ENCODE results near the gene PSD4.

PSD4 gene

DNA sequence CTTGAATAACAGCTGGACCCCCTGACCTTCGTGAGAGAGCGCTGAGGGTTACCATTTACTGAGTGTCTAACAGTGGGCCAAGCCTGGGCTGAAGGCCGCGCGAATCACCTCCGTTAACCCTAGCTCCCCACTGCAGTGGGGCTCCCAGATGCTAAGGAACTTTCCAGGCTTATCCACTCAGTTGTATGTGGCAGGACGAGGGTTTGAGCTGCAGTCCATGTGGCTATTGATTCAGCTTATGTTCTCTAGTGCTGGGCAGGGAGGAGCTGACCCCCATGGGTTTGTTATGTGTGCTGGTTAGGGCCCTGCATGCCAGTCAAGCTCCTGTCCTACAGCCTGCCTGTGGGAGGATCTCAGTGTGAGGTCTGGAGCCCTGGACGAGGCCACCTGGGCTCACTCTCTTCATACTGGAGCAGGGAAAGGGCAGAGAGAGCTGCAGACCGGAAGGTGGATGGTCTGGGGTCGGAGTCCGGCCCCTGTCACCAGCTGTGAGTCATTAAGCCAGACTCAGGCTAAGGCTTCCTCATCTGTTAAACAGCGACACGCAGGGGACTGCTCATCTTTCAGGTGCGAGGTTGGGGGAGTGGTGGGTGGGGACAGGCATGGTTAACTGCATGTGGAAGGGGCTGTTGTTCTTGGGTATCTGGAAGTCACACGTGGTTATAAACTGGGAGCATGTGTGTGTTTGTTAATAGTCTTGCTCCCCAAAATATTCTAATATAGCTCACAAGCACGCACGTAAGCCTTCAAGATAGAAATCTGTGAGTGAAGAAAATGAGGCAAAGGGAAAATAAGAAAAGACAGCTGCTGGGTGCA, 6.6 kb downstream of the PSD4 start:
- no peak for TF ChIP-seq ARNTL (CRISPR knock-in tag; IDR thresholded peaks at IDR 0.05; ENCODE audit: borderline replicate concordance, low read depth)
- no peak for TF ChIP-seq BACH2 (CRISPR knock-in tag; IDR thresholded peaks at IDR 0.05; ENCODE audit: borderline replicate concordance)
- TF ChIP-seq, protein P1, sequence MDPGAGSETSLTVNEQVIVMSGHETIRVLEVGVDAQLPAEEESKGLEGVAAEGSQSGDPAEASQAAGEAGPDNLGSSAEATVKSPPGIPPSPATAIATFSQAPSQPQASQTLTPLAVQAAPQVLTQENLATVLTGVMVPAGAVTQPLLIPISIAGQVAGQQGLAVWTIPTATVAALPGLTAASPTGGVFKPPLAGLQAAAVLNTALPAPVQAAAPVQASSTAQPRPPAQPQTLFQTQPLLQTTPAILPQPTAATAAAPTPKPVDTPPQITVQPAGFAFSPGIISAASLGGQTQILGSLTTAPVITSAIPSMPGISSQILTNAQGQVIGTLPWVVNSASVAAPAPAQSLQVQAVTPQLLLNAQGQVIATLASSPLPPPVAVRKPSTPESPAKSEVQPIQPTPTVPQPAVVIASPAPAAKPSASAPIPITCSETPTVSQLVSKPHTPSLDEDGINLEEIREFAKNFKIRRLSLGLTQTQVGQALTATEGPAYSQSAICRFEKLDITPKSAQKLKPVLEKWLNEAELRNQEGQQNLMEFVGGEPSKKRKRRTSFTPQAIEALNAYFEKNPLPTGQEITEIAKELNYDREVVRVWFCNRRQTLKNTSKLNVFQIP (CRISPR knock-in tag; IDR thresholded peaks at IDR 0.05; ENCODE audit: borderline replicate concordance, low read depth) = no peak
- no peak for TF ChIP-seq PATZ1 (CRISPR knock-in tag; IDR thresholded peaks at IDR 0.05; ENCODE audit: borderline replicate concordance)
- TF ChIP-seq ISL1 (CRISPR knock-in tag; IDR thresholded peaks at IDR 0.05) = no peak
- no peak for TF ChIP-seq ZFP3 (CRISPR knock-in tag; IDR thresholded peaks at IDR 0.05)
- TF ChIP-seq, protein P2, sequence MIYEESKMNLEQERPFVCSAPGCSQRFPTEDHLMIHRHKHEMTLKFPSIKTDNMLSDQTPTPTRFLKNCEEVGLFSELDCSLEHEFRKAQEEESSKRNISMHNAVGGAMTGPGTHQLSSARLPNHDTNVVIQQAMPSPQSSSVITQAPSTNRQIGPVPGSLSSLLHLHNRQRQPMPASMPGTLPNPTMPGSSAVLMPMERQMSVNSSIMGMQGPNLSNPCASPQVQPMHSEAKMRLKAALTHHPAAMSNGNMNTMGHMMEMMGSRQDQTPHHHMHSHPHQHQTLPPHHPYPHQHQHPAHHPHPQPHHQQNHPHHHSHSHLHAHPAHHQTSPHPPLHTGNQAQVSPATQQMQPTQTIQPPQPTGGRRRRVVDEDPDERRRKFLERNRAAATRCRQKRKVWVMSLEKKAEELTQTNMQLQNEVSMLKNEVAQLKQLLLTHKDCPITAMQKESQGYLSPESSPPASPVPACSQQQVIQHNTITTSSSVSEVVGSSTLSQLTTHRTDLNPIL (CRISPR knock-in tag; IDR thresholded peaks at IDR 0.05; ENCODE audit: low read depth) = no peak
- no peak for TF ChIP-seq TCF4 (CRISPR knock-in tag; IDR thresholded peaks at IDR 0.05; ENCODE audit: borderline replicate concordance)
- TF ChIP-seq CSDC2 (CRISPR knock-in tag; IDR thresholded peaks at IDR 0.05) = no peak
- TF ChIP-seq SNAI2 (CRISPR knock-in tag; IDR thresholded peaks at IDR 0.05) = no peak
- no peak for TF ChIP-seq PPARA (CRISPR knock-in tag; IDR thresholded peaks at IDR 0.05; ENCODE audit: borderline replicate concordance)
- TF ChIP-seq ZFP30 (CRISPR knock-in tag; IDR thresholded peaks at IDR 0.05) = no peak
- TF ChIP-seq GLIS3 (CRISPR knock-in tag; IDR thresholded peaks at IDR 0.05) = no peak
- no peak for TF ChIP-seq RARB (CRISPR knock-in tag; IDR thresholded peaks at IDR 0.05)
- no peak for TF ChIP-seq ESRRG (CRISPR knock-in tag; IDR thresholded peaks at IDR 0.05)
- TF ChIP-seq TOX (CRISPR knock-in tag; IDR thresholded peaks at IDR 0.05; ENCODE audit: borderline replicate concordance) = no peak
- no peak for TF ChIP-seq OSR1 (CRISPR knock-in tag; IDR thresholded peaks at IDR 0.05)
- no peak for ATAC-seq

DNA sequence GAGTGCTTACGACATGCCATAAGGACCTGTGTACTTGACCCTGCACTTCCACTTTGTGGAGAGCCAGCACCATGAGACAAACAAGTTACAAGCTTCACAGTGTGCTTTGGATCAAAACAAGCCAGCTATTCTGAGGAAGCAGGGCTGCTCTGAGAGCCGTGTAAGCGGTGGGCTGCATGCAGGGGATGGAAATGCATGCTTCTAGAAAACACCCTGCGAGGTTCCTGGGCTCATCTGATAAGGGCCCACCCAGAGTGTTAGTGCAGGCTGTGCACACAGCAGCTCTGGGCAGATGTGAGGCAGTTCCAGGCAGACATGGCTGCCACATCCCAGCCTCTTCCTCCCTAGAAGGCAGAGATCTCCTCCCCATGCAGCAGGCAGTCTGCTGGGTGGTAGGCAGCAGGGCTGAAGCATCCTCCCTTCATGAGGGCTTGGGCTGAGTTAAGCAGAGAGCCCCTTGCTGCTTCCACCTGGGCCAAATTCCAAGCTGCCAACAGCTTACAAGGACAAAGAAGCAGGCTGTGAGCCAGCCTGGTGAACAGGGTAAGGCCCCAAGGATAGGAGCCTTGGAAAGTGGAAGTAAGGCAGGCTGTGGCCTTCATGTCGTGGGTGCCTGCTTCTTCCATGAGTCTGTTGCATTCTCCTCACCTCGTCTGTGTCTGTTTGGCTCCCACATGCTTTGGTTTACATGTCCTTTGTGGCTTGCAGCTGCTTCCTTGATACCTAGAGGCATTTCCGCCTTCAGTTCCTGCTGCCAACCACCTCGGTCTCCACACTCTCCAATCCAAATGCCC, 7.7 kb downstream of the PSD4 start:
- TF ChIP-seq, protein P1 (CRISPR knock-in tag; IDR thresholded peaks at IDR 0.05; ENCODE audit: borderline replicate concordance, low read depth) = no peak
- TF ChIP-seq ESRRG (CRISPR knock-in tag; IDR thresholded peaks at IDR 0.05) (no peak), ZFP3 (CRISPR knock-in tag; IDR thresholded peaks at IDR 0.05) (no peak), TOX (CRISPR knock-in tag; IDR thresholded peaks at IDR 0.05; ENCODE audit: borderline replicate concordance) (no peak), PATZ1 (CRISPR knock-in tag; IDR thresholded peaks at IDR 0.05; ENCODE audit: borderline replicate concordance) (no peak), CSRNP3 (CRISPR knock-in tag; IDR thresholded peaks at IDR 0.05) (no peak), ISL1 (CRISPR knock-in tag; IDR thresholded peaks at IDR 0.05) (no peak), SNAI2 (CRISPR knock-in tag; IDR thresholded peaks at IDR 0.05) (no peak), RARB (CRISPR knock-in tag; IDR thresholded peaks at IDR 0.05) (no peak), BACH2 (CRISPR knock-in tag; IDR thresholded peaks at IDR 0.05; ENCODE audit: borderline replicate concordance) (no peak), CSDC2 (CRISPR knock-in tag; IDR thresholded peaks at IDR 0.05) (no peak), GLIS3 (CRISPR knock-in tag; IDR thresholded peaks at IDR 0.05) (no peak), ZC3H10 (CRISPR knock-in tag; IDR thresholded peaks at IDR 0.05) (no peak)
- TF ChIP-seq, protein P2 (CRISPR knock-in tag; IDR thresholded peaks at IDR 0.05; ENCODE audit: low read depth) = no peak
- ATAC-seq = 0 out of 3 replicates have a peak, but pooled peaks have one; percentile 18

Measured in SK-N-SH treated with all-trans-retinoic acid at 6 μM for 48 hours (cell line).